Measurements from ENCODE around the gene REEP5. TPM values are rescaled to one million over a fixed set of nuclear protein-coding genes. Genes with fewer than 3 reads are reported as not detected.

The REEP5 gene
- total and polyA plus RNA-seq, 2 of the 8 experiments (the other 6 are each of a cell fraction or from before 2014, with no cell fraction given), result 58.3 to 94.3 TPM

DNA sequence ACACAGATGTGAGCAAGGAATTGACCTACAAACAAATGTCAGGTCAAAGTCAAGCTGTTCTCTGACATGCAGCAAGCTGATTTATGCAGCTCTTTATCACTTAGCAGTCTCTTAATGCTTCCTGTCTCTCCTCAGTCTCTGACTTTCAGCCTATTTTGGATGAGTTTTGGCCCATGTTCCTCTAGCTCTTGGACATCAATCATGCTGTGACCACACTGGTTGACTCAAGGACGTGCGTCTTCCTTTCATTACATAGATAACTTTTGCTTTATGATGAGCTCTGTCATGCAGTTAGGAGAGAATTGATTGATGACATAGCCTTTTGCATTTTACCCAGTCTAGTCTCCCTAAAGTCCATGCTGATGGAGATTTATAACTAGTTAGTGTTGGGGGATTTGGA, 9.4 kb upstream of the REEP5 start:
- no peak overlapping the region for H4K5ac ChIP-seq (ENCODE audit: insufficient read length, low read depth, low read length)
- no peak overlapping the region for H2AFZ ChIP-seq (ENCODE audit: low read length)
- no peak overlapping the region for H3K4ac ChIP-seq (replicated peaks; ENCODE audit: insufficient read length, low read depth, low read length)
- H4K8ac ChIP-seq (ENCODE audit: extremely low read depth, insufficient read depth, low read length), result no peak overlapping the region
- H3K79me1 ChIP-seq (ENCODE audit: low read depth, low read length), result no peaks in the 10 kb centered on the region
- H3K23me2 ChIP-seq (ENCODE audit: low read depth, low read length), result no peaks in the 10 kb centered on the region
- no peak overlapping the region for H2BK120ac ChIP-seq (replicated peaks; ENCODE audit: low read depth, low read length)
- POLR2A ChIA-PET (ENCODE audit: partially characterized antibody), result no interaction called here
- no peak overlapping the region for H3K4me2 ChIP-seq (ENCODE audit: insufficient read depth in 1 of 2, low read depth in 2 of 2, low read length in 2 of 2)
- no peaks in the 10 kb centered on the region for H3K27me3 ChIP-seq (replicated peaks in 1 of 4; ENCODE audit: control insufficient read depth in 3 of 4, extremely low read depth in 1 of 4, insufficient read depth in 3 of 4, low read length in 3 of 4)
- H3K23ac ChIP-seq (ENCODE audit: insufficient read length), result no peak overlapping the region
- WGBS, 2 experiments (ENCODE audit: extremely low coverage in 1 of 2, insufficient coverage in 1 of 2, insufficient read length in 1 of 2, insufficient replicate concordance in 2 of 2, low coverage in 1 of 2, low lambda C conversion rate in 2 of 2, missing lambda C conversion rate in 1 of 2), result 78% methylated on average over 2 of the region's 2 CpGs; no CpG with 5 or more reads in 1 of the 2 experiments
- no peaks in the 10 kb centered on the region for H3K79me2 ChIP-seq (ENCODE audit: control insufficient read depth in 1 of 2, insufficient read depth in 2 of 2, low read length in 2 of 2)
- no peak overlapping the region for H3K56ac ChIP-seq (replicated peaks; ENCODE audit: insufficient read length, low read depth, low read length)
- no peak overlapping the region for H2BK5ac ChIP-seq (ENCODE audit: low read depth, low read length)
- no peak for FAIRE-seq
- no peak overlapping the region for H2AK5ac ChIP-seq (ENCODE audit: low read depth, low read length)
- no peak overlapping the region for H4K91ac ChIP-seq (replicated peaks; ENCODE audit: insufficient read length, low read length)
- no peaks in the 10 kb centered on the region for H4K20me1 ChIP-seq (replicated peaks in 1 of 2; ENCODE audit: control insufficient read depth in 1 of 2, insufficient read depth in 2 of 2, low read length in 2 of 2)
- no peak overlapping the region for H2BK12ac ChIP-seq (ENCODE audit: low read depth, low read length)
- H3K27ac ChIP-seq (ENCODE audit: low read depth, low read length), result no peak overlapping the region
- no peak overlapping the region for H2BK15ac ChIP-seq (ENCODE audit: low read length)
- no peak overlapping the region for H3K9ac ChIP-seq (replicated peaks in 1 of 4; ENCODE audit: extremely low read depth in 1 of 4, low read depth in 3 of 4, low read length in 3 of 4)
- H3K18ac ChIP-seq (ENCODE audit: extremely low read depth, low read length), result no peak overlapping the region; the same call in 1 of the 2 replicates
- H3K9me3 ChIP-seq (ENCODE audit: insufficient read depth in 2 of 2, low read depth in 1 of 2, low read length in 1 of 2), result no peaks in the 10 kb centered on the region
- H3K36me3 ChIP-seq (ENCODE audit: control insufficient read depth in 2 of 4, insufficient read depth in 4 of 4, low read length in 3 of 4), result no peaks in the 10 kb centered on the region
- no peak for TF ChIP-seq BRCA1 (IDR thresholded peaks at IDR 0.05; ENCODE audit: low read depth, low read length)
- no peak for TF ChIP-seq KDM5A (IDR thresholded peaks at IDR 0.05; ENCODE audit: low read length)
- no peak for TF ChIP-seq POLR2AphosphoS5 (IDR thresholded peaks at IDR 0.05; ENCODE audit: low read depth, low read length)
- TF ChIP-seq CTBP2 (IDR thresholded peaks at IDR 0.05; ENCODE audit: borderline replicate concordance, insufficient read depth, insufficient read length, low read length), result no peak
- TF ChIP-seq SP4 (IDR thresholded peaks at IDR 0.05; ENCODE audit: low read length), result no peak
- no peak for TF ChIP-seq JUN (IDR thresholded peaks at IDR 0.05; ENCODE audit: low read depth, low read length)
- TF ChIP-seq HDAC6 (IDR thresholded peaks at IDR 0.05; ENCODE audit: low read depth, low read length), result no peak
- TF ChIP-seq FOSL1 (IDR thresholded peaks at IDR 0.05; ENCODE audit: insufficient read depth, low read depth, low read length), result no peak
- no peak for TF ChIP-seq SP1 (IDR thresholded peaks at IDR 0.05; ENCODE audit: low read depth, low read length)
- TF ChIP-seq ASH2L (IDR thresholded peaks at IDR 0.05; ENCODE audit: low read length), result no peak
- CTCF ChIA-PET (ENCODE audit: partially characterized antibody), result interaction anchor here (0.6 kb wide), 1 partner anchor 152 kb away, joined by 9 read pairs; no protein-coding TSS in a partner anchor
- H3K4me1 ChIP-seq (replicated peaks in 1 of 4; ENCODE audit: control insufficient read depth in 3 of 4, insufficient read depth in 4 of 4, low read length in 3 of 4), result no peaks in the 10 kb centered on the region
- DNase-seq (ENCODE audit: low read depth in 1 of 2, low spot score in 2 of 2), result no peak
- no peak overlapping the region for H2BK20ac ChIP-seq (ENCODE audit: low read length)
- no peak overlapping the region for H3K14ac ChIP-seq (ENCODE audit: insufficient read length)
- no peak overlapping the region for H3K4me3 ChIP-seq (ENCODE audit: extremely low read depth in 1 of 4, insufficient read depth in 2 of 4, low read depth in 3 of 4, low read length in 4 of 4)
